ENCODE measurements around the gene ITLN2.

ITLN2 gene

DNA sequence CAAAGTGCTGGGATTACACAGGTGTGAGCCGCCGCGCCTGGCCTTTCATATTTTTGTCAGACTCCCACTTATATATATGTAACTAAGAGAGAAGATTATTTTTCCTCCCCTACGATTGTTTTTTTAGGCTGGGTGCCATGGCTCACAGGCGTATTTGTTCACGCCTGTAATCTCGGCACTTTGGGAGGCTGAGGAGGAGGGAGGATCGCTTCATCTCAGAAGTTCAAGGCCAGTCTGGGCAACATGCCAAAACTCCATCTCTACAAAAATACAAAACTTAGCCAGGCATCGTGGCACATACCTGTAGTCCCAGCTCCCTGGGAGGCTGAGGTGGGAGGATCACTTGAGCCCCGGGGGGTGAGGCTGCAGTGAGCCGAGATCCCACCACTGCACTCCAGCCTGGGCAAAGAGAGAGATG lies 23.9 kb upstream of the ITLN2 start:
- H3K9ac ChIP-seq (ENCODE audit: low read length), result no peak overlapping the region
- H4K20me1 ChIP-seq (ENCODE audit: insufficient read depth, low read length), result no peaks in the 10 kb centered on the region
- TF ChIP-seq EZH2phosphoT487 (IDR thresholded peaks at IDR 0.05; ENCODE audit: low read depth) (no peak), CTCF (IDR thresholded peaks at IDR 0.05; ENCODE audit: low read depth, low read length) (no peak)
- no peaks in the 10 kb centered on the region for H3K4me1 ChIP-seq (ENCODE audit: low read length)
- no peak overlapping the region for H3K4me2 ChIP-seq (ENCODE audit: low read length)
- H3K9me3 ChIP-seq (ENCODE audit: insufficient read depth, low read length), result no peaks in the 10 kb centered on the region
- no peak overlapping the region for H2AFZ ChIP-seq (ENCODE audit: low read depth, low read length)
- H3K27ac ChIP-seq (ENCODE audit: low read length), result no peak overlapping the region
- no peaks in the 10 kb centered on the region for H3K27me3 ChIP-seq (ENCODE audit: low read depth, low read length)
- H3K4me3 ChIP-seq (ENCODE audit: low read length), result no peak overlapping the region
- no peaks in the 10 kb centered on the region for H3K36me3 ChIP-seq (replicated peaks; ENCODE audit: low read depth, low read length)
- no peaks in the 10 kb centered on the region for H3K79me2 ChIP-seq (ENCODE audit: low read length)

GRCh38 chr1:160975026-160975425 lies 20.4 kb upstream of the ITLN2 start:
- H2AFZ ChIP-seq (ENCODE audit: low read depth, low read length), result no peak overlapping the region
- H3K27me3 ChIP-seq (ENCODE audit: low read depth, low read length), result no peaks in the 10 kb centered on the region
- no peaks in the 10 kb centered on the region for H3K36me3 ChIP-seq (replicated peaks; ENCODE audit: low read depth, low read length)
- H3K9me3 ChIP-seq (ENCODE audit: insufficient read depth, low read length), result no peaks in the 10 kb centered on the region
- no peak for TF ChIP-seq CTCF (IDR thresholded peaks at IDR 0.05; ENCODE audit: low read depth, low read length)
- TF ChIP-seq EZH2phosphoT487 (IDR thresholded peaks at IDR 0.05; ENCODE audit: low read depth), result no peak
- no peaks in the 10 kb centered on the region for H4K20me1 ChIP-seq (ENCODE audit: insufficient read depth, low read length)
- H3K79me2 ChIP-seq (ENCODE audit: low read length), result no peaks in the 10 kb centered on the region
- peaks cover 9% of the 10 kb centered on the region for H3K4me1 ChIP-seq (ENCODE audit: low read length)
- no peak overlapping the region for H3K9ac ChIP-seq (ENCODE audit: low read length)
- no peak overlapping the region for H3K4me2 ChIP-seq (ENCODE audit: low read length)
- no peak overlapping the region for H3K4me3 ChIP-seq (ENCODE audit: low read length)
- no peak overlapping the region for H3K27ac ChIP-seq (ENCODE audit: low read length)

GRCh38 chr1:160973491-160973890 lies 18.9 kb upstream of the ITLN2 start:
- H3K4me3 ChIP-seq (ENCODE audit: low read length), result no peak overlapping the region
- no peaks in the 10 kb centered on the region for H3K36me3 ChIP-seq (replicated peaks; ENCODE audit: low read depth, low read length)
- TF ChIP-seq EZH2phosphoT487 (IDR thresholded peaks at IDR 0.05; ENCODE audit: low read depth), result no peak
- no peak for TF ChIP-seq CTCF (IDR thresholded peaks at IDR 0.05; ENCODE audit: low read depth, low read length)
- peaks cover 9% of the 10 kb centered on the region for H3K4me1 ChIP-seq (ENCODE audit: low read length)
- no peaks in the 10 kb centered on the region for H4K20me1 ChIP-seq (ENCODE audit: insufficient read depth, low read length)
- no peak overlapping the region for H2AFZ ChIP-seq (ENCODE audit: low read depth, low read length)
- H3K27ac ChIP-seq (ENCODE audit: low read length), result no peak overlapping the region
- no peak overlapping the region for H3K9ac ChIP-seq (ENCODE audit: low read length)
- H3K4me2 ChIP-seq (ENCODE audit: low read length), result no peak overlapping the region
- H3K79me2 ChIP-seq (ENCODE audit: low read length), result no peaks in the 10 kb centered on the region
- no peaks in the 10 kb centered on the region for H3K27me3 ChIP-seq (ENCODE audit: low read depth, low read length)
- H3K9me3 ChIP-seq (ENCODE audit: insufficient read depth, low read length), result no peaks in the 10 kb centered on the region

DNA sequence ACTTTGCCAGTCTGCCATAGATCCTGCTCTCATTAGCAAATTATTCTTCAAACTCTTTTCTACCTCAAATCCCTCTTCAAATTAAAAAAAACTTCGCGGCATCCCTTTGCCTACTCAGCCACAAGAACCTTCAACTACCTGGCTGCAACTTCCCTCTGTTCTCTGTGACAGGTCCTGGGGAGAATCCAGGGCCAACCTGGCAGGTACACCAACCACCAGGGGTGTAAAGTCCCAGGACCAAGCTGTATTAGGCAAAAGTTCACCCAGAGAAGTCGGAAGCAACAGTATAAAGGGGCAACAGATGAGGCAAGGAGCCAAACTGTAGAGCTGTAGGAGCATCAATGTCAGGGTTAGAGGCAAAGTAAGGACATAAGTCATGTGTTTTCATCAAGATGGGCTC lies 18.3 kb upstream of the ITLN2 start:
- no peak overlapping the region for H3K27ac ChIP-seq (ENCODE audit: low read length)
- peaks cover 9% of the 10 kb centered on the region for H3K4me1 ChIP-seq (ENCODE audit: low read length)
- H3K9ac ChIP-seq (ENCODE audit: low read length), result no peak overlapping the region
- H3K9me3 ChIP-seq (ENCODE audit: insufficient read depth, low read length), result no peaks in the 10 kb centered on the region
- H3K79me2 ChIP-seq (ENCODE audit: low read length), result no peaks in the 10 kb centered on the region
- TF ChIP-seq EZH2phosphoT487 (IDR thresholded peaks at IDR 0.05; ENCODE audit: low read depth), result no peak
- TF ChIP-seq CTCF (IDR thresholded peaks at IDR 0.05; ENCODE audit: low read depth, low read length), result no peak
- no peak overlapping the region for H3K4me3 ChIP-seq (ENCODE audit: low read length)
- no peaks in the 10 kb centered on the region for H3K36me3 ChIP-seq (replicated peaks; ENCODE audit: low read depth, low read length)
- H3K27me3 ChIP-seq (ENCODE audit: low read depth, low read length), result no peaks in the 10 kb centered on the region
- H3K4me2 ChIP-seq (ENCODE audit: low read length), result no peak overlapping the region
- H4K20me1 ChIP-seq (ENCODE audit: insufficient read depth, low read length), result no peaks in the 10 kb centered on the region
- no peak overlapping the region for H2AFZ ChIP-seq (ENCODE audit: low read depth, low read length)
